Measurements from ENCODE around the gene ZDHHC11. TPM values are rescaled to one million over a fixed set of nuclear protein-coding genes. Genes with fewer than 3 reads are reported as not detected.
"Not testable (repeated sequence)": the region's sequence is repeated elsewhere in the genome, so short reads cannot be mapped to it uniquely, and the experiment has no call there.

The ZDHHC11 gene
- total and polyA plus RNA-seq, 2 of the 4 experiments (the other 2 are of a cell fraction): 0.36 to 1.6 TPM

GRCh38 chr5:752532-753115 lies 98.2 kb downstream of the ZDHHC11 start:
- dilution Hi-C loops (cut with HindIII; ENCODE audit: low sequenced_read_pairs, unreplicated experiment); H4K20me1 ChIP-seq (ENCODE audit: insufficient read depth, low read length); H3K36me3 ChIP-seq (ENCODE audit: control insufficient read depth, insufficient read depth, low read length); POLR2A ChIA-PET (ENCODE audit: unreplicated experiment); H3K4me3 ChIP-seq (ENCODE audit: insufficient read depth, low read depth, low read length); H2AK5ac ChIP-seq (ENCODE audit: low read depth, low read length); H3K79me1 ChIP-seq (ENCODE audit: low read depth in 1 of 2, low read length in 2 of 2); BruUV-seq (replicated peaks); H2AFZ ChIP-seq (replicated peaks; ENCODE audit: low read length, poor library complexity); in situ Hi-C loops (cut with MboI; ENCODE audit: low sequenced_read_pairs); H3K4me1 ChIP-seq (ENCODE audit: control insufficient read depth, insufficient read depth, low read length); H2BK15ac ChIP-seq (ENCODE audit: low read depth, low read length); DNase-seq; H2BK120ac ChIP-seq (ENCODE audit: low read depth, low read length); ATAC-seq (ENCODE audit: low read depth); H3K9me3 ChIP-seq (ENCODE audit: control insufficient read depth, insufficient read depth, low read length); H3K27ac ChIP-seq (ENCODE audit: insufficient read depth, low read length); H3K4ac ChIP-seq (ENCODE audit: low read depth, low read length); H4K91ac ChIP-seq (ENCODE audit: insufficient read depth, low read depth, low read length); H2BK20ac ChIP-seq (ENCODE audit: low read depth, low read length); H2AK9ac ChIP-seq (replicated peaks; ENCODE audit: low read depth, low read length, poor library complexity); H3K9ac ChIP-seq (ENCODE audit: low read depth, low read length); H3K18ac ChIP-seq (ENCODE audit: low read depth, low read length); H3K23ac ChIP-seq (ENCODE audit: low read depth, low read length); H2BK5ac ChIP-seq (ENCODE audit: low read depth, low read length, poor library complexity, severe bottlenecking); H3K14ac ChIP-seq (replicated peaks; ENCODE audit: low read depth, low read length); H3K56ac ChIP-seq (ENCODE audit: extremely low read depth, insufficient read depth, low read length); CTCF ChIA-PET; H4K5ac ChIP-seq (ENCODE audit: low read depth, low read length); intact Hi-C loops (cut with micrococcal nuclease); H4K8ac ChIP-seq (ENCODE audit: low read depth in 2 of 2, low read length in 2 of 2); H3K4me2 ChIP-seq (ENCODE audit: low read depth, low read length); H3K9me1 ChIP-seq (ENCODE audit: insufficient read depth, low read length): not testable (repeated sequence)
- peaks cover 12% of the 10 kb centered on the region for H3K27me3 ChIP-seq (ENCODE audit: control insufficient read depth, insufficient read depth, low read length)
- no CpG with 5 or more reads among the region's 20 CpGs for WGBS, 2 experiments (ENCODE audit: extremely low coverage in 2 of 2, insufficient read length in 1 of 2)

GRCh38 chr5:751992-752391 lies 98.8 kb downstream of the ZDHHC11 start:
- H3K4ac ChIP-seq (ENCODE audit: low read depth, low read length); dilution Hi-C loops (cut with HindIII; ENCODE audit: low sequenced_read_pairs, unreplicated experiment); H3K9ac ChIP-seq (ENCODE audit: low read depth, low read length); H3K36me3 ChIP-seq (ENCODE audit: control insufficient read depth, insufficient read depth, low read length); H2BK120ac ChIP-seq (ENCODE audit: low read depth, low read length); POLR2A ChIA-PET (ENCODE audit: unreplicated experiment); H3K9me3 ChIP-seq (ENCODE audit: control insufficient read depth, insufficient read depth, low read length); H2BK20ac ChIP-seq (ENCODE audit: low read depth, low read length); H2AK9ac ChIP-seq (replicated peaks; ENCODE audit: low read depth, low read length, poor library complexity); H3K79me1 ChIP-seq (ENCODE audit: low read depth in 1 of 2, low read length in 2 of 2); H3K27me3 ChIP-seq (ENCODE audit: control insufficient read depth, insufficient read depth, low read length); H3K4me3 ChIP-seq (ENCODE audit: insufficient read depth, low read depth, low read length); H4K8ac ChIP-seq (ENCODE audit: low read depth in 2 of 2, low read length in 2 of 2); H3K9me1 ChIP-seq (ENCODE audit: insufficient read depth, low read length); H3K56ac ChIP-seq (ENCODE audit: extremely low read depth, insufficient read depth, low read length); H3K27ac ChIP-seq (ENCODE audit: insufficient read depth, low read length); H3K23ac ChIP-seq (ENCODE audit: low read depth, low read length); ATAC-seq (ENCODE audit: low read depth); H3K4me2 ChIP-seq (ENCODE audit: low read depth, low read length); H3K14ac ChIP-seq (replicated peaks; ENCODE audit: low read depth, low read length); H4K91ac ChIP-seq (ENCODE audit: insufficient read depth, low read depth, low read length); BruUV-seq (replicated peaks); DNase-seq; CTCF ChIA-PET; H2AK5ac ChIP-seq (ENCODE audit: low read depth, low read length); H3K18ac ChIP-seq (ENCODE audit: low read depth, low read length); H2AFZ ChIP-seq (replicated peaks; ENCODE audit: low read length, poor library complexity); H4K20me1 ChIP-seq (ENCODE audit: insufficient read depth, low read length); intact Hi-C loops (cut with micrococcal nuclease); in situ Hi-C loops (cut with MboI; ENCODE audit: low sequenced_read_pairs); H4K5ac ChIP-seq (ENCODE audit: low read depth, low read length); H3K4me1 ChIP-seq (ENCODE audit: control insufficient read depth, insufficient read depth, low read length); H2BK15ac ChIP-seq (ENCODE audit: low read depth, low read length); H2BK5ac ChIP-seq (ENCODE audit: low read depth, low read length, poor library complexity, severe bottlenecking): not testable (repeated sequence)
- WGBS, 2 experiments (ENCODE audit: extremely low coverage in 2 of 2, insufficient read length in 1 of 2): no CpG with 5 or more reads among the region's 8 CpGs
